LNCAP (cell line): ENCODE measurements around the gene CELSR3.

Experiments used
- CTCF ChIP-seq: fragments of 450-650 bp; IDR thresholded peaks from 2 replicates; pipeline ENCODE4 v1.5.1; 2017; ENCODE audit warnings: mild to moderate bottlenecking

CELSR3 gene

DNA sequence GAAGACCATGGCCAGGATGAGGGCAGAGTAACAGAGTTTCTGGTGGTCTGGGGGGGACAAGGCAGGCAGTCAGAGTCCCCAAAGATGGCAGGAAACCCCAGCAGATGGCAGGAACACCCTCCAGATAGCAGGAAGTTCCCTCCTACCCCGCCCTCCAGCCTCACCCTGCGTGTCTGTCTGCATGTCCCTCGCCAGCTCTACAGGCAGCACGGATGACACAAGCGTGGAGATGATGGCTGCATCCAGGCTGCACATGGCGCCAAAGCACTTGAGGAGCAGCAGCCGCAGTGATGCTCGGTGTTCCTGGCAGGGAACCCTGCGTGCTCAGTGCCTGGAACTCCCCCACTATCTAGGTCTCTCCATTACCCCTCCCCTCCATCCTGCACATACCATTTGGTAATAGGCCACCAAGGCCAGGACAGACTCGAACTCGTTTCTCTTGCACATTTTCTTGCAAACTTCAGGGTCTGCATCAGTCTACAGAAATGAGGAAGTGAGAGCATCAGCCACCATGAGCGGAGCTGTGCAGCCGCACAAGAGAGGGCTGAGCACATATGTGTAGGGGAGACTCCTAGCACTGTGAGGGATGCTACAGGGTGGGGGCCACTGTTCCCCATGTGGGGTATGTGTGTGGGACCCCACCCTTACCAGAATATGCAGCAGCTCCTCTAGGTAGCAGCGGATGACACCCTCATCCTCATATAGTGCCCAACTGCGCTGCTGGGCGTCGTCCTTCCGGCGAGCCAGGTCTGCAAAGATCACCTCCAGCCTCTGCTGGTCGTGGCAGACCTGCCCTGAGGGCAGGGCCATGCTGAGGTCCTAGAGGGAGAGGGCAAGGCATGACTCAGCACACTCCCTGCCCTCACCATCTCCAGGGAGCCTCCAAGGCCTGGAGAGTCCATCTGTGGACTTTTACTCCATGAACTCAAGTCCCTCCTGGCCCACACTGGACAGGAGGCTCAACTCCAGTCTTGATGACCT is 17.0 kb upstream of the CELSR3 start:
- TF ChIP-seq CTCF = no peak

GRCh38 chr3:48678566-48679380 is 16.1 kb upstream of the CELSR3 start:
- no peak for TF ChIP-seq CTCF

- TF ChIP-seq CTCF = no peak
Measured at GRCh38 chr3:48678056-48678455, 15.4 kb upstream of the CELSR3 start.

- no peak for TF ChIP-seq CTCF
Measured at GRCh38 chr3:48674505-48674904, 11.8 kb upstream of the CELSR3 start.

- TF ChIP-seq CTCF = no peak
Measured at GRCh38 chr3:48672522-48672921, 9.8 kb upstream of the CELSR3 start.

DNA sequence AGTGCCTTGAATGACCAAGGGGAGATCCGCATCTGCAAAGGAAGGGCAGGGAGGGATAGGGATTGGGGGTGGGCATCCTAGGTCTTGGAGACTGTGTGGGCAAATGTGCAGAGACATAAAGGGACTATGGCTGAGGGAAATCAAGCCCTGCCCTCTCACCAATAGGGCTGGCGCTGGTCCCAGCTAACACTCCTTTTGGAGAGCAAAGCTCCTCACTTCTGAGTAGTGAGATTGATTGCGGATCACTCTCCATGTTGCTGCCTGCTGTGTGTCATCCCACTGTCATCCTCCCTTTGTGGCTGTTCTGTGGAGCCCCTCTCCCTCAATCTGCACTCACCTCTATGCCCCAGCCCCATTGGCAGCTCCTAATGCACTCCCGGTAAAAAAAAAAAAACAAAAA is 2.2 kb upstream of the CELSR3 start:
- TF ChIP-seq CTCF = no peak

DNA sequence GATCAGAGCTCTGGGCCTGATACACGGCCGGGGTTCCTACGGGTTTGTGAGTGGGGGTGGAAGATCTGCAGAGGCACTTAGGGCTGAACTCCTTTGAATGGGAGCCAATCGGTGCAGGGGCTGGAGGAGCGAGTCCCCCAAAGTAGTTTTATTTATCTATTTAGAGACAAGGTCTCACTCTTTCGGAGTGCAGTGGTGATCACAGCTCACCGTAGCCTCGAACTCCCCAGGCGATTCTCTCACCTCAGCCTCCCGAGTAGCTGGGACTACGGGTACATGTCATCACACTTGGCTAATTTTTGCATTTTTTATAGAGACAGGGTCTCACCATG is 1.6 kb upstream of the CELSR3 start:
- no peak; the same call in none of the 2 replicates for TF ChIP-seq CTCF
